Measurements from ENCODE around the gene HOXB1. TPM values are rescaled to one million over a fixed set of nuclear protein-coding genes. Genes with fewer than 3 reads are reported as not detected.

HOXB1 gene
- total and polyA plus RNA-seq, 2 donors (not counting 3 experiments of a cell fraction or from before 2014, with no cell fraction given) = not detected

GRCh38 chr17:48486557-48486956, 44.3 kb downstream of the HOXB1 start:
- FAIRE-seq = no peak
- no TSS peak for BruUV-seq (replicated peaks)
- no peaks in the 10 kb centered on the region for H4K20me1 ChIP-seq (replicated peaks; ENCODE audit: control insufficient read depth, extremely low read depth, insufficient read depth, low read length)
- no peaks in the 10 kb centered on the region for H3K9me3 ChIP-seq (replicated peaks; ENCODE audit: control insufficient read depth, insufficient read depth, low read length)
- no peak overlapping the region for H2AFZ ChIP-seq (ENCODE audit: low read depth, low read length)
- no peak overlapping the region for H3K4me3 ChIP-seq (replicated peaks in 1 of 3; ENCODE audit: insufficient read depth in 1 of 3, low read depth in 1 of 3, low read length in 3 of 3)
- ChIA-PET CTCF (interaction anchor here (1.0 kb wide), 1 partner anchor 150 kb away, joined by 3 read pairs; no protein-coding TSS in a partner anchor), POLR2A (no interaction called here)
- peaks cover 9 to 22% of the 10 kb centered on the region in 2 experiments for H3K27me3 ChIP-seq (ENCODE audit: control insufficient read depth in 2 of 2, insufficient read depth in 2 of 2, low read length in 2 of 2)
- no peak overlapping the region for H3K4me2 ChIP-seq (ENCODE audit: insufficient read depth, low read length)
- H3K79me2 ChIP-seq (ENCODE audit: control insufficient read depth, insufficient read depth, low read length) = no peaks in the 10 kb centered on the region
- no peaks in the 10 kb centered on the region for H3K36me3 ChIP-seq (ENCODE audit: control insufficient read depth in 2 of 2, extremely low read depth in 1 of 2, insufficient read depth in 2 of 2, low read length in 2 of 2)
- peaks cover 2% of the 10 kb centered on the region for H3K4me1 ChIP-seq (ENCODE audit: control insufficient read depth, extremely low read depth, insufficient read depth, low read length)
- no peak overlapping the region for H3K27ac ChIP-seq (ENCODE audit: insufficient read depth, low read depth, low read length)
- DNase-seq (ENCODE audit: low read depth, low spot score) = no peak
- dilution Hi-C loops (cut with MboI; ENCODE audit: extremely low pct_ligation_motif_present, low sequenced_read_pairs) = no loop called here
- no peak for TF ChIP-seq POLR2A (IDR thresholded peaks at IDR 0.05; ENCODE audit: low read depth, low read length)
- TF ChIP-seq POLR2AphosphoS5 (IDR thresholded peaks at IDR 0.05; ENCODE audit: insufficient read depth, low read depth, low read length) = no peak
- TF ChIP-seq GATA2 (IDR thresholded peaks at IDR 0.05; ENCODE audit: insufficient read depth, insufficient read length, low read depth, low read length) = no peak
- TF ChIP-seq MYC (IDR thresholded peaks at IDR 0.05; ENCODE audit: low read depth, low read length) = no peak
- TF ChIP-seq, protein P1, sequence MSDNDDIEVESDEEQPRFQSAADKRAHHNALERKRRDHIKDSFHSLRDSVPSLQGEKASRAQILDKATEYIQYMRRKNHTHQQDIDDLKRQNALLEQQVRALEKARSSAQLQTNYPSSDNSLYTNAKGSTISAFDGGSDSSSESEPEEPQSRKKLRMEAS (IDR thresholded peaks at IDR 0.05; ENCODE audit: insufficient read depth, insufficient read length) = no peak
- TF ChIP-seq, protein P2, sequence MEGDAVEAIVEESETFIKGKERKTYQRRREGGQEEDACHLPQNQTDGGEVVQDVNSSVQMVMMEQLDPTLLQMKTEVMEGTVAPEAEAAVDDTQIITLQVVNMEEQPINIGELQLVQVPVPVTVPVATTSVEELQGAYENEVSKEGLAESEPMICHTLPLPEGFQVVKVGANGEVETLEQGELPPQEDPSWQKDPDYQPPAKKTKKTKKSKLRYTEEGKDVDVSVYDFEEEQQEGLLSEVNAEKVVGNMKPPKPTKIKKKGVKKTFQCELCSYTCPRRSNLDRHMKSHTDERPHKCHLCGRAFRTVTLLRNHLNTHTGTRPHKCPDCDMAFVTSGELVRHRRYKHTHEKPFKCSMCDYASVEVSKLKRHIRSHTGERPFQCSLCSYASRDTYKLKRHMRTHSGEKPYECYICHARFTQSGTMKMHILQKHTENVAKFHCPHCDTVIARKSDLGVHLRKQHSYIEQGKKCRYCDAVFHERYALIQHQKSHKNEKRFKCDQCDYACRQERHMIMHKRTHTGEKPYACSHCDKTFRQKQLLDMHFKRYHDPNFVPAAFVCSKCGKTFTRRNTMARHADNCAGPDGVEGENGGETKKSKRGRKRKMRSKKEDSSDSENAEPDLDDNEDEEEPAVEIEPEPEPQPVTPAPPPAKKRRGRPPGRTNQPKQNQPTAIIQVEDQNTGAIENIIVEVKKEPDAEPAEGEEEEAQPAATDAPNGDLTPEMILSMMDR (IDR thresholded peaks at IDR 0.05; ENCODE audit: extremely low read depth in 1 of 2, insufficient read depth in 1 of 2, low read depth in 1 of 2, low read length in 2 of 2) = no peak
- no peak for TF ChIP-seq JUN (IDR thresholded peaks at IDR 0.05; ENCODE audit: borderline replicate concordance, insufficient read depth, insufficient read length, low read depth)
- TF ChIP-seq FOS (IDR thresholded peaks at IDR 0.05; ENCODE audit: borderline replicate concordance, insufficient read depth, low read length) = no peak
- TF ChIP-seq EZH2 (IDR thresholded peaks at IDR 0.05; ENCODE audit: borderline replicate concordance, low read depth, low read length, severe bottlenecking) = no peak
- H3K9ac ChIP-seq (replicated peaks; ENCODE audit: extremely low read depth, insufficient read depth, low read length) = no peak overlapping the region
- intact Hi-C loops (cut with micrococcal nuclease) = no loop called here
- no peaks in the 10 kb centered on the region for H3K9me1 ChIP-seq (replicated peaks; ENCODE audit: control insufficient read depth, extremely low read depth, insufficient read depth, low read length)
